ENCODE results near the gene RPS3. TPM values are rescaled to one million over a fixed set of nuclear protein-coding genes. Genes with fewer than 3 reads are reported as not detected.

The RPS3 gene
- total and polyA plus RNA-seq, 2 of the 13 experiments (the other 11 are each of a cell fraction or from before 2014, with no cell fraction given): 2,143 to 3,616 TPM

GRCh38 chr11:75422248-75423231 is 23.2 kb downstream of the RPS3 start (continued):
- TF ChIP-seq ZNF331 (CRISPR knock-in tag; IDR thresholded peaks at IDR 0.05) (no peak), TFAP4 (IDR thresholded peaks at IDR 0.05; ENCODE audit: borderline replicate concordance, low read depth) (peak; percentile 68; the same call in 1 of the 2 replicates), POGK (CRISPR knock-in tag; conservative IDR thresholded peaks at IDR 0.05) (no peak), ATF2 (CRISPR knock-in tag; IDR thresholded peaks at IDR 0.05) (no peak), CBX2 (IDR thresholded peaks at IDR 0.05; ENCODE audit: low read depth, low read length) (no peak), CBX2 (CRISPR knock-in tag; IDR thresholded peaks at IDR 0.05; ENCODE audit: low read depth) (no peak), ZNF296 (CRISPR knock-in tag; conservative IDR thresholded peaks at IDR 0.05) (no peak), SOX5 (CRISPR knock-in tag; IDR thresholded peaks at IDR 0.05; ENCODE audit: borderline replicate concordance) (no peak), ZNF30 (CRISPR knock-in tag; IDR thresholded peaks at IDR 0.05) (no peak), ATF4 (CRISPR knock-in tag; IDR thresholded peaks at IDR 0.05) (no peak), ZNF883 (CRISPR knock-in tag; IDR thresholded peaks at IDR 0.05; ENCODE audit: not compliant biosample characterization) (no peak), MAFK (conservative IDR thresholded peaks at IDR 0.05 in 1 of 2, IDR thresholded peaks at IDR 0.05 in 1 of 2; ENCODE audit: low read length in 2 of 2) (no peak), MAFF (IDR thresholded peaks at IDR 0.05; ENCODE audit: low read depth, low read length) (no peak), ONECUT2 (CRISPR knock-in tag; IDR thresholded peaks at IDR 0.05) (no peak), ISL2 (CRISPR knock-in tag; IDR thresholded peaks at IDR 0.05) (no peak), FOXK2 (IDR thresholded peaks at IDR 0.05) (0 out of 2 replicates have a peak, but pooled peaks have one; percentile 12), ZNF746 (CRISPR knock-in tag; IDR thresholded peaks at IDR 0.05) (no peak), ZBTB37 (CRISPR knock-in tag; IDR thresholded peaks at IDR 0.05) (no peak), ZNF703 (CRISPR knock-in tag; IDR thresholded peaks at IDR 0.05; ENCODE audit: borderline replicate concordance) (no peak)

Measured in HepG2 (cell line).